ENCODE measurements around the gene TUT4.
A peak's percentile ranks its signal among the peaks of the same experiment; 100 is the strongest.

TUT4 gene

DNA sequence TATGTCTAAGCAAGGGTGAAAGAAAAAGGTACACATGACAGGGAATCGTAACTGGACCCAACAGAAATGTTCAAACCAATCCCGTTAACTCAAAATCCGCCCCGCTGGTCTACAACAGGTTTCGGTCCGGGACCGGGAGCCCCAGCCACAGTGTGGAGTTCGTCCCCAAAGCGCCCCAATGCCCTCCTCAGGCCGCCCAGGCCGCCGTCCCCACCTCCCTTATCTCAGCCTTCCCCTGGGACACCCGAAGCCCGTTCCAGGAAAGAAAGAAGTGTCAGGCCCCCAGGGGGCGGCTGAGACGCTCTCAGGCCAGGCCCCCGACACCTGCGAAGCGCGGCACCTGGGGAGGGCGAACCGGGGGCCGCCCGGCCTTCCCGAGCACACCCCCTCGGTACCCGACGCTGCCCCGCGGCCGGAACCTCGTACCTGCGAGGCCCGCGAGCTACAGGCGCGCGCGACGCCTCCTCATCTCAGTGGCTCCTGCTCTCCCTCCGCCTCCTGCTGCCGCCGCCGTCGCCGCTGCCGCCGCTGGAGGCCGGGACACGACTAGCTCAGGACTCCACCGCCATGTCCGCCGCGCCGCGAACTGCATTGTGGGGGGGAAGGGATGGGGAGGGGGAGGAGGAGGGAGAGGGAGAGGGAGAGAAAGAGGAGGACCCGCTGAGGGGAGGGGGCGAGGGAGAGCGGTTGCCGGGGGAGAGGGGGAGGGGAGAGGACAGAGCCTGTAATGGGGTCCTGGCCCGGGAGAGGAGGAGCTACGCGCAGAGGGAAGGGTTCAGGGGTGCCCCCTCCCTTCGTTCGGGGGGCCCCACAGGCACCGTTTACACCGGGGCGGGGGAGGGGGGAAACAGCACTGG is at the start of gene TUT4:
Gene TUT4 (minus strand): TSS at position 588 of the 857 bp plus-strand sequence. CDS start 26,812 bp downstream, outside the sequence.
- H3K79me2 ChIP-seq (ENCODE audit: low read length) = peaks cover 57% of the 10 kb centered on the region
- H3K27ac ChIP-seq (ENCODE audit: low read length) = peak within 1 kb of the TSS; percentile 86
- TF ChIP-seq EZH2phosphoT487 (IDR thresholded peaks at IDR 0.05; ENCODE audit: low read depth) (no peak), CTCF (IDR thresholded peaks at IDR 0.05; ENCODE audit: low read depth, low read length) (no peak)
- peak within 1 kb of the TSS; percentile 95 for H3K4me2 ChIP-seq (ENCODE audit: low read length)
- H3K4me1 ChIP-seq (ENCODE audit: low read length) = peaks cover 27% of the 10 kb centered on the region
- peak within 1 kb of the TSS; percentile 98 for H3K9ac ChIP-seq (ENCODE audit: low read length)
- peak within 1 kb of the TSS; percentile 94 for H3K4me3 ChIP-seq (ENCODE audit: low read length)
- H3K36me3 ChIP-seq (replicated peaks; ENCODE audit: low read depth, low read length) = no peaks in the 10 kb centered on the region
- no peaks in the 10 kb centered on the region for H3K9me3 ChIP-seq (ENCODE audit: insufficient read depth, low read length)
- H3K27me3 ChIP-seq (ENCODE audit: low read depth, low read length) = no peaks in the 10 kb centered on the region
- H2AFZ ChIP-seq (ENCODE audit: low read depth, low read length) = peak within 1 kb of the TSS; percentile 28; the same call in 1 of the 2 replicates
- H4K20me1 ChIP-seq (ENCODE audit: insufficient read depth, low read length) = peaks cover 36% of the 10 kb centered on the region

DNA sequence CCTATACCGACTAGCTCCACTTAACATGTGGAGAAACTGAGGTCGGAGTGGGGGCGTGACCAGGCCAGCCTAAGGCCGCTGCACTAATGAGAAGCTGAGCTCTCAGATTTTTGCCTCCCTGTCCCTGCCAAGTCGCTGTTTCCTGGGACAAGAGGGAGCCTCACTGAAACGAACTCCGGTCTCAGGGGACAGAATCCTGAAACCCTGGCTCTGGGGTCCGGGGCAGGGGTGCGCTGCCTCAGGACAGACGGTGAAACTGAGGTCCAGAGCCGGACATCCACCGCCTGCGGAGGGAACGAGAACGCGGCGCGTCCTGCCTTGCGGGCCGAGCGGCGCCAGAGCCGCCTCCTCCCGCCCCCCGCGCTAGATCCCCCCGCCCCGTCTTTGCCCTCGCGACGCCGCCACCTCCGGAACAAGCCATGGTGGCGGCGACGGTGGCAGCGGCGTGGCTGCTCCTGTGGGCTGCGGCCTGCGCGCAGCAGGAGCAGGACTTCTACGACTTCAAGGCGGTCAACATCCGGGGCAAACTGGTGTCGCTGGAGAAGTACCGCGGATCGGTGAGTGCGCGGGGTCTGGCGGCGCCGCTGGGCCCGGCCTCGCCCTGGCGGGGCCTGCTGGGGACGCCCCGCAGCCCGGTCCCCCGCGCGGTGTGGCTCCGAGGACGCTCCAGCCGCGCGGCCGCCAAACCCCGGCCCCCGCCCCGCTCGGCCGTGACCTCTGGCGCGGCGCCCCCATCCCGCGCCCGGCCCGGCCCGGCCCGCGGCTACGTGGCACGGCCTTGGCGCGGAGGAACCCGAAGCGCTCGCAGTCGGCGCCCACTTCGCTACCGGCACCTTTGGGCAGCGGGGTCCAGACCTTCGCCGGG is 49.3 kb upstream of the TUT4 start, which contains the start of gene GPX7:
Gene GPX7 (plus strand): TSS at position 381 of the 865 bp plus-strand sequence. CDS start 39 bp downstream, at position 420.
- Histone ChIP-seq H3K4me2 (ENCODE audit: low read length) (peak within 1 kb of the TSS; percentile 97), H3K36me3 (replicated peaks; ENCODE audit: low read depth, low read length) (peaks cover 11% of the 10 kb centered on the region), H3K27ac (ENCODE audit: low read length) (peak within 1 kb of the TSS; percentile 52), H3K4me1 (ENCODE audit: low read length) (peaks cover 27% of the 10 kb centered on the region), H2AFZ (ENCODE audit: low read depth, low read length) (peak within 1 kb of the TSS; percentile 90), H3K9ac (ENCODE audit: low read length) (peak within 1 kb of the TSS; percentile 94), H3K4me3 (ENCODE audit: low read length) (peak within 1 kb of the TSS; percentile 75), H3K79me2 (ENCODE audit: low read length) (peaks cover 22% of the 10 kb centered on the region), H3K27me3 (ENCODE audit: low read depth, low read length) (no peaks in the 10 kb centered on the region), H4K20me1 (ENCODE audit: insufficient read depth, low read length) (0 out of 2 replicates have a peak, but pooled peaks cover 2% of the 10 kb centered on the region), H3K9me3 (ENCODE audit: insufficient read depth, low read length) (no peaks in the 10 kb centered on the region)
- TF ChIP-seq CTCF (IDR thresholded peaks at IDR 0.05; ENCODE audit: low read depth, low read length) (no peak), EZH2phosphoT487 (IDR thresholded peaks at IDR 0.05; ENCODE audit: low read depth) (no peak)

GRCh38 chr1:52601519-52601918 is 48.6 kb upstream of the TUT4 start:
- peak overlapping the region; percentile 75 for H3K4me3 ChIP-seq (ENCODE audit: low read length)
- H4K20me1 ChIP-seq (ENCODE audit: insufficient read depth, low read length) = 0 out of 2 replicates have a peak, but pooled peaks cover 2% of the 10 kb centered on the region
- no peaks in the 10 kb centered on the region for H3K9me3 ChIP-seq (ENCODE audit: insufficient read depth, low read length)
- no peaks in the 10 kb centered on the region for H3K27me3 ChIP-seq (ENCODE audit: low read depth, low read length)
- peak overlapping the region; percentile 94 for H3K9ac ChIP-seq (ENCODE audit: low read length)
- H2AFZ ChIP-seq (ENCODE audit: low read depth, low read length) = peak overlapping the region; percentile 90; the same call in 1 of the 2 replicates
- no peak for TF ChIP-seq CTCF (IDR thresholded peaks at IDR 0.05; ENCODE audit: low read depth, low read length)
- no peak for TF ChIP-seq EZH2phosphoT487 (IDR thresholded peaks at IDR 0.05; ENCODE audit: low read depth)
- H3K4me2 ChIP-seq (ENCODE audit: low read length) = peak overlapping the region; percentile 97
- peaks cover 27% of the 10 kb centered on the region for H3K4me1 ChIP-seq (ENCODE audit: low read length)
- H3K79me2 ChIP-seq (ENCODE audit: low read length) = peaks cover 22% of the 10 kb centered on the region
- no peak overlapping the region for H3K27ac ChIP-seq (ENCODE audit: low read length)
- H3K36me3 ChIP-seq (replicated peaks; ENCODE audit: low read depth, low read length) = peaks cover 7% of the 10 kb centered on the region

All from OCI-LY3 (cell line).